Right kidney (tissue), 1 donor: ENCODE measurements around the gene DCD.
"Not testable (repeated sequence)": the region's sequence is repeated elsewhere in the genome, so short reads cannot be mapped to it uniquely, and the experiment has no call there.

Experiments used
- DNase-seq: peaks from one replicate; pipeline ENCODE4 v3.0.0-alpha.2; 2016

The DCD gene

GRCh38 chr12:54653025-54653424 is 4.9 kb upstream of the DCD start:
- no peak for DNase-seq

GRCh38 chr12:54650889-54651288 is 2.7 kb upstream of the DCD start:
- DNase-seq: no peak

- DNase-seq: no peak
These were observed 2.2 kb upstream of the DCD start for GRCh38 chr12:54650409-54650808.

DNA sequence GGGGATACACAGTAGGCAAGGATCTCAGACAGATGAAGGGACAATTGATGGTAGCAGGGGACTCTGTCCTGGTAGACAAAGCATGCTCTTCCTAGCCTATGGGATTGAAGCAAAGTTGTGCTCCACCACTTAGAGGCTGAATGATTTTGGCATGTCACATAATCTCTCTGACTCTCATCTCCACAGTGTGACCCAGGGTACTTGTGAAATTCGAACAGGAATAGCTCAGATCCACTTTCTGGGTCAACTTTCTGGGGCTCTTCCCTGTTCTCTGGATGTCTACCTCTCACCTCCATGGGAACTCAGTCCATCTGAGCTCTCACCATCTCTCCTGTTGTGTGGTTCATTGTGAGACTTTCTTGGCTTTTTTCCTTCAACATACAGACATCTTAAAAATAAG is 1.7 kb upstream of the DCD start:
- DNase-seq: no peak

DNA sequence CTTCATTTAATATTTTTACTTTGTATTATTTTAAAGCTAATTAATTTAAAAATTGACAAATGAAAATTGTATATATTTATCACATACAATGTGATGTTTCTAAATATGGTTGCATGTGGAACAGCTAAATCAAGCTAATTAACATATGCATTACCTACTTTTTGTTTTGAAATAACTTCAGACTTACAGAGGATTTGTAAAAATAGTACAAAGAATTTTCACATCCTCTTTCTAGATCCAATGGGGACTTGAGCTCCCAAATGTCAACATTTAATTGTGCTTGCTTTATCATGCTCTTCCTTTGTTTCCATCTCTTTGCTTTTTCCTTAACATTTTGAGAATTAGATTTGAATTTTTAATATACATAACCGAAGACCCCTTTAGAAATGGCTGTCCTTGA is 6.6 kb downstream of the DCD start:
- DNase-seq: no peak

DNA sequence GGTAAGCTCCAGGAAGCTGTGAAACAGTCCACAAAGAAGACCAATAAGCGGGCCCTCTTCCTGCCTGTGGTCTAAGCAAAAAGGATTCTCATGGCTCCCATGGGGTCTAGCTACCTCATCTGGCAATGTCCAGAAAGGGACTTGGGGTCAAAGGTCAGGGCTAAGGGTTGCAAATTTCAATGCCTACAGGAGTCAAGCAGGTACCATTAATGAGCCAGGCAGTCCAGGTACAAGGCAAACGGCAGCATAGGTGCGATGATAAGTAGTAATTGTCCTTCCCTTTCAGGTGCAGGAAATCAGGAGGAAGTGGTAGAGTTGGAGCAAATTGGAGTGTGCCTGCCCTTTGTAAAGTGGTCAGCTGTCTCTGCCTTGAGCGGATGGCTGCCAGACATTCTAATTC is 7.1 kb downstream of the DCD start:
- no peak for DNase-seq

DNA sequence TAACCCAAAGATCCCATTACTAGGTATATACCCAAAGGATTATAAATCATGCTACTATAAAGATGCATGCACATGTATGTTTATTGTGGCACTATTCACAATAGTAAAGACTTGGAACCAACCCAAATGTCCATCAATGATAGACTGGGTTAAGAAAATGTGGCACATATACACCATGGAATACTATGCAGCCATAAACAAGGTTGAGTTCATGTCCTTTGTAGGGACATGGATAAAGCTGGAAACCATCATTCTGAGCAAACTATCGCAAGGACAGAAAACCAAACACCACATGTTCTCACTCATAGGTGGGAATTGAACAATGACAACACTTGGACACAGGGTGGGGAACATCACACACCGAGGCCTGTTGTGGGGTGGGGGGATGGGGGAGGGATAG is 9.1 kb downstream of the DCD start:
- DNase-seq: not testable (repeated sequence)

GRCh38 chr12:54634795-54635194 is 13.4 kb downstream of the DCD start, which contains the start of gene LACRT:
Gene LACRT (minus strand): TSS chr12:54634895. CDS start chr12:54634841, 54 bp downstream.
- no peak for DNase-seq

GRCh38 chr12:54631988-54632728 is 16.0 kb downstream of the DCD start:
- DNase-seq: no peak

DNA sequence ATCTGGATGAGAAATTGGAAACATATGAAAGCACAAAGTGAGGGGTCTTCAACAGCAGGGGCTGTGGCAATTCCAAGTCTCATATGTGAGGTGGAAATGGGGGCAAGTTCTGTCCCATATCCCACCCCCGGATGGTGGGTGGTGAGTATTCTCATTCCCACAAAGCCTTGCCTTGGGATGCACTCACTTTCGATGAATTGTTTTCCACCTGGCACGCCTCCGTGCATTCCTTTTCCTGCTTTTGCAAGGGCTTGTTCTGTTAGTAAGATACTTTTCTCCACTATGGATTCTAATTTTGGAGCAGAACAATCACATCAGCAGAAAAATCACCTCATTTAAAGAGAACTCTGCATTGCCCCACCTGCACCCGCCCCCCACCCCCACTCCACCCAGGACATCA is 16.6 kb downstream of the DCD start:
- DNase-seq: no peak

DNA sequence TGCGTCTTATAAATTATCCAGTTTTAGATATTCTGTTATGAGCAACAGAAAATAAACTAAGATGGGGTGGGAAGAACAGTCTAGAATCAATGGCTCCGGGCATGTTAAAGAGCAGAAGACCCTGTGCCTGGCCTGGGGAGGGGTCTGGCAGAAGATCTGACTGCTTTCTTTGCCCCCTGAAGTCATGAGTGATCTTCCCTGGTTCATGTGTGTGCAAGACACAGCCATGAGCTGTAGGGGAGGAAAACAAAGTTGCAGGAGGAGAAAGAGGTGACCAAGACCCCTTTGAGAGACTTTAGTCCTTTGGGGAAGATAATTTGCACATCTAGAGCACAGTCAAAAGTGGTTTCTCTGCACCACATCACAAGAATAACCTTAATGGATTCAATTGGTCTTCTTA is 18.2 kb downstream of the DCD start:
- DNase-seq: no peak

- no peak for DNase-seq
These were observed 19.8 kb downstream of the DCD start for GRCh38 chr12:54628186-54628846.

DNA sequence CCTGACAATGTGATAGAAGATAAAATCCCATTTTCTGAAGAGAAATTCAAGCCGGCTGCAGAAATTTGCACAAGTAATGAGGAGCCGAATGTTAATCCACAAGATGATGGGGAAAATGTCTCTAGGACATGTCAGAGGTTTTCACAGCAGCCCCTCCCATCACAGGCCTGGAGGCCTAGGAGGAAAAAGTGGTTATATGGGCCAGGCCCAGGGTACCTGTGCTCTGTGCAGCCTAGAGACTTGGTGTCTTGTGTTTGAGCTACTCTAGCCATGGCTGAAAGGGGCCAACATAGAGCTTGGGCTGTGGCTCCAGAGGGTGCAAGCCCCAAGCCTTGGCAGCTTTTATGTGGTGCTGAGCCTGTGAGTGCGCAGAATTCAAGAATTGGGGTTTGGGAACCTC is 20.9 kb downstream of the DCD start:
- DNase-seq: no peak

DNA sequence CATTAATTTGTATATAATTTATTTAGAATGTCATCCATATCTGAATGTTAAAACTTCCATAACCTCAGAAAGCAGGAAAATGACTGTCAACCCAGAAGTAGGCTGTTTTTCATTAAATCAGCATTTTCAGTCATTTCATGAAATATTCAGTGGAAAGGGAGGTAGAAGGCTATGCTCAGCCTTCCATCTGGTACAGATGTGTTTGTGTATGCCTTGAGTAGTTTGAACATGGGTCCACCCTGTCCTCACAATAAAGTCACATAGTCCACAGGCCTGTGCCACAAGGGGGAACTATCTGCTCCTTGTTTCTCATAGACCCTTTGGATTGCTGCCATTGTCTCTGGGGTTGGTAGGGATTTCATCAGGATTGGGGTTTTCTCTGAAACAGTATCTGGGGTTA is 22.6 kb downstream of the DCD start:
- DNase-seq: no peak

GRCh38 chr12:54624315-54625279 is 23.6 kb downstream of the DCD start:
- no peak for DNase-seq

DNA sequence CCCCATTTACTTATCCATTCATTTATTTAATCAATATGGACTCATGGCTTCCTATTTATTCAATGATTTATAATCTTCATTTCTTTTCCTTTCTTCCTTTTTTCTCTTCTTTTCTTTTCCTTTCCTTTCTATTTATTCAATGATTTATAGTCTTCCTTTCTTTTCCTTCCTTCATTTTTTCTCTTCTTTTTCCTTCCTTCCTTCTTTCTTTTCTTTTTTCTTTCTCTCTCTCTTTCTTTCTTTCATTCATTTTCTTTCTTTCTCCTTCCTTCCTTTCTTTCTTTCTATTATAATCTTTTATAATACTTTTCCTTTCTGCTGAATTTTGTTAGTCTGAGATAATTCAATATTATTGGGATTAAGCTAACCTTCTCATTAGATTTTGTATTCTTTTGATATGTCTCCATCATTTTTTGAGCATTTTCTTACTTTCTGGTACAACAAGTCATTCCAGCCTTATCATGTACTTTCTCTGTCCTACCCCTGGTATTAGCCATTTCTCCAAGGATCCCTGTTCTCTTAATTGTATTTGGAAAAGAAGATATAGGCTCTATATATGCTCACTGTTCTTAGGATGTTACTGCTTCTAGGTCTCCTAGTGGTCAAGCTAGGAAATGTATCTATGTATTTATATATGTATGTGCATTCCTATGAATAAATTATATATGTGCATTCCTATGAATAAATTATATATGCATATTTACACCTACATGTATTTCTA is 25.5 kb downstream of the DCD start:
- no peak for DNase-seq

GRCh38 chr12:54616933-54617680 is 31.1 kb downstream of the DCD start:
- DNase-seq: no peak

- DNase-seq: no peak
These were observed 35.9 kb downstream of the DCD start for GRCh38 chr12:54612225-54612750.

DNA sequence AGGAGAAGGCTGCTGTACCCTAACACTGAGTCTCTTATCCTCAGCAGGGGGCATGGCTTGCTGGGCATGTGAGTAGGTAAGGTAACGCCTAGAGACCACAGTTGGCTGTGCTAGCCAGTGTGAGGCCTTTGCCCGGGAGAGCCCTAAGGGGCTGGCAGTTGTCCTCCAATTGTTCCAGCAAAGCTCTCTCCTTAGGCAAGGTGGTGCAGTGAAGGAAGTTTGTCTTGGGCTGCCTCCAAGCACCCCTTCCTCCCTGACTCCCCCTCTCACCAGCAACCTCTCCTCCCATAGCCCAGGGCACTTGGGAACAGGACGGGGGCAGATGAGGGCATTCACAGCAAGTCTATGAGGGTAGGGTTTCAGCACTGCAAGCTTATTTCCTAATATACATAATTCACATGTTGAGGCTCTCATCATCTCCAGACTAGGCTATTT is 36.4 kb downstream of the DCD start:
- DNase-seq: no peak

DNA sequence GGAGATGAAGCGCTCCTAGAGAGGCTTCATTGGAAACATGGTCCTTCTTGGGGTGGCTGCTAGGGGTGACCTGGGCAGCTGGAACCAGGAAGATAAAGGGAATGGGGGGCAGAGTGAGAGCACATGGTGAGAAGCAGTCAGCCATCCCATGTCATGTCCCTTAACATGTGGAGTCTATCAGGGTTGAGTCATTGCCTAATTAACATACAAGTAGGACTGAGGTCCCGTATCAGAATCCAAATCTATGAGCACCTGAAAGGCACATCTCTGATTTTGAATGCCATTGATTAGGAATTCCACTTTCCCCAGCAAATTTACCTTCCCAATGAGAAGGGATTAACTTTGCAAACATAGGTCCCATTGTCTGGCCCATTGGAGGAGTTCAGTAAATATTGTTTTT is 39.4 kb downstream of the DCD start:
- no peak for DNase-seq

DNA sequence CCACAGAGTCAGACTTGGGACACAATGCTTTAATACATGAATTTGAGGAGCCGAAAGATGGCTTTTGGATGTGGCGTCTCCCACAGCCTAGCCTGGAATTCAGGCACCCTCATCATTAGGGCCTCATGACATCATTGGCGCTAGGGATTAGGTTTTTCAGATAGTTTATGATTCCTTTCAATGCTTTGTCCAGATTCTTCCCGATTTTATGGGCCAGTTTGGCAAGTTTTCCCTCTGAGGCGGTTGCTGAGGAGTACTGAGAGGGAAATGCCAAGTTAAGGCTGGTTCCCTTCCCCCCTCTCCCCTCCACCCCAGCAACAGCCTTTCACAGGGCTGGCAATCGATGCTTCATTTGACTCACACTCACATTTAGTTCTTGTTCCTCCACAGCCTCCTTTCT is 40.0 kb downstream of the DCD start:
- DNase-seq: no peak
